Measurements from ENCODE around the gene GUSB. TPM values are rescaled to one million over a fixed set of nuclear protein-coding genes. Genes with fewer than 3 reads are reported as not detected.

Gene GUSB
- total and polyA plus RNA-seq, 2 of the 8 experiments (the other 6 are each of a cell fraction or from before 2014, with no cell fraction given), result 43.6 to 71.3 TPM

GRCh38 chr7:65971021-65971420 lies 11.0 kb downstream of the GUSB start (continued):
- TF ChIP-seq POU5F1 (IDR thresholded peaks at IDR 0.05; ENCODE audit: low read depth, low read length), result no peak

All from H1 (cell line).